ACC112 (cell line): ENCODE results near the gene ZNF3.
A peak's percentile ranks its signal among the peaks of the same experiment; 100 is the strongest.
"Not testable (repeated sequence)": the region's sequence is repeated elsewhere in the genome, so short reads cannot be mapped to it uniquely, and the experiment has no call there.

Experiments
- H2AFZ ChIP-seq: fragments of 200-600 bp; sonication (generic); one replicate; pipeline ENCODE4 v1.6.0; 2017; ENCODE audit warnings: antibody characterized with exemption, low read length; ENCODE audit not compliant: unreplicated experiment
- H3K27ac ChIP-seq: fragments of 200-600 bp; sonication (generic); 2 replicates; pipeline ENCODE4 v1.5.1; 2014; ENCODE audit warnings: low read depth, mild to moderate bottlenecking, antibody characterized with exemption, low read length, moderate library complexity
- H3K27me3 ChIP-seq: fragments of 200-600 bp; sonication (generic); 2 replicates; pipeline ENCODE4 v1.6.1; 2014; ENCODE audit warnings: mild to moderate bottlenecking, antibody characterized with exemption, low read length, moderate library complexity, mixed read lengths; ENCODE audit not compliant: insufficient read depth
- H3K36me3 ChIP-seq: fragments of 200-600 bp; sonication (generic); 2 replicates; pipeline ENCODE4 v1.6.1; 2016; ENCODE audit warnings: mild to moderate bottlenecking, antibody characterized with exemption, low read length, moderate library complexity, mixed read lengths; ENCODE audit not compliant: insufficient read depth
- H3K4me1 ChIP-seq: fragments of 200-600 bp; sonication (generic); one replicate; pipeline ENCODE4 v1.6.1; 2016; ENCODE audit warnings: low read length, mixed read lengths; ENCODE audit not compliant: insufficient read depth, unreplicated experiment, control insufficient read depth
- H3K4me3 ChIP-seq: fragments of 200-600 bp; sonication (generic); 2 replicates; pipeline ENCODE4 v1.5.1; 2014; ENCODE audit warnings: mild to moderate bottlenecking, low read depth, low read length
- H3K79me2 ChIP-seq: fragments of 200-600 bp; sonication (generic); one replicate; pipeline ENCODE4 v1.6.0; 2016; ENCODE audit warnings: low read length; ENCODE audit not compliant: control insufficient read depth, unreplicated experiment, insufficient read depth

The ZNF3 gene

GRCh38 chr7:100081535-100082102 lies at the start of gene ZNF3:
ZNF3 (minus strand) TSS chr7:100081723; CDS start chr7:100077357, 4,366 bp downstream.
- Histone ChIP-seq H2AFZ (peak within 1 kb of the TSS; percentile 39), H3K27ac (peak within 1 kb of the TSS; percentile 18; the same call in 1 of the 2 replicates), H3K4me1 (peaks cover 6% of the 10 kb centered on the region), H3K79me2 (peaks cover 45% of the 10 kb centered on the region), H3K27me3 (no peaks in the 10 kb centered on the region), H3K36me3 (peaks cover 14% of the 10 kb centered on the region), H3K4me3 (peak within 1 kb of the TSS; percentile 96)

- Histone ChIP-seq H2AFZ (no peak overlapping the region), H3K36me3 (no peaks in the 10 kb centered on the region), H3K4me3 (peak overlapping the region; percentile 39; the same call in 1 of the 2 replicates), H3K4me1 (peaks cover 6% of the 10 kb centered on the region), H3K27me3 (no peaks in the 10 kb centered on the region), H3K27ac (no peak overlapping the region), H3K79me2 (peaks cover 5% of the 10 kb centered on the region)
Observed at GRCh38 chr7:100130608-100131453, 49.3 kb upstream of the ZNF3 start.

GRCh38 chr7:100130220-100130607 lies 48.7 kb upstream of the ZNF3 start:
- not testable (repeated sequence) for H2AFZ ChIP-seq, H3K79me2 ChIP-seq, H3K27me3 ChIP-seq, H3K36me3 ChIP-seq, H3K4me3 ChIP-seq, H3K27ac ChIP-seq
- H3K4me1 ChIP-seq: peaks cover 12% of the 10 kb centered on the region

- Histone ChIP-seq H3K4me3 (no peak overlapping the region; the same call in 1 of the 2 replicates), H2AFZ (no peak overlapping the region), H3K4me1 (peaks cover 12% of the 10 kb centered on the region), H3K79me2 (peaks cover 5% of the 10 kb centered on the region), H3K36me3 (no peaks in the 10 kb centered on the region), H3K27me3 (no peaks in the 10 kb centered on the region), H3K27ac (no peak overlapping the region)
Observed at GRCh38 chr7:100128637-100128963, 47.1 kb upstream of the ZNF3 start.

- Histone ChIP-seq H3K4me3 (peak overlapping the region; percentile 85), H3K79me2 (peaks cover 5% of the 10 kb centered on the region), H3K4me1 (peaks cover 12% of the 10 kb centered on the region), H3K36me3 (no peaks in the 10 kb centered on the region), H3K27ac (no peak overlapping the region), H2AFZ (peak overlapping the region; percentile 83), H3K27me3 (no peaks in the 10 kb centered on the region)
Observed at GRCh38 chr7:100127866-100128636, 46.5 kb upstream of the ZNF3 start.

GRCh38 chr7:100126931-100127865 lies 45.7 kb upstream of the ZNF3 start, which contains the start of gene MBLAC1:
MBLAC1 (plus strand) TSS chr7:100126967; CDS start chr7:100127396, 429 bp downstream.
- peaks cover 12% of the 10 kb centered on the region for H3K4me1 ChIP-seq
- no peaks in the 10 kb centered on the region for H3K36me3 ChIP-seq
- no peaks in the 10 kb centered on the region for H3K27me3 ChIP-seq
- peak within 1 kb of the TSS; percentile 85 for H3K4me3 ChIP-seq
- peak within 1 kb of the TSS; percentile 92 for H3K27ac ChIP-seq
- peak within 1 kb of the TSS; percentile 83 for H2AFZ ChIP-seq
- peaks cover 5% of the 10 kb centered on the region for H3K79me2 ChIP-seq

- peaks cover 12% of the 10 kb centered on the region for H3K4me1 ChIP-seq
- no peaks in the 10 kb centered on the region for H3K36me3 ChIP-seq
- H2AFZ ChIP-seq: peak overlapping the region; percentile 64
- H3K79me2 ChIP-seq: peaks cover 5% of the 10 kb centered on the region
- no peaks in the 10 kb centered on the region for H3K27me3 ChIP-seq
- peak overlapping the region; percentile 92 for H3K27ac ChIP-seq
- H3K4me3 ChIP-seq: peak overlapping the region; percentile 85
Observed at GRCh38 chr7:100126239-100126930, 44.9 kb upstream of the ZNF3 start.

- Histone ChIP-seq H2AFZ (no peak overlapping the region), H3K27ac (no peak overlapping the region), H3K79me2 (peaks cover 8% of the 10 kb centered on the region), H3K4me1 (peaks cover 16% of the 10 kb centered on the region), H3K36me3 (no peaks in the 10 kb centered on the region), H3K27me3 (no peaks in the 10 kb centered on the region), H3K4me3 (no peak overlapping the region)
Observed at GRCh38 chr7:100124301-100125230, 43.0 kb upstream of the ZNF3 start.

GRCh38 chr7:100122568-100122967 lies 41.0 kb upstream of the ZNF3 start:
- peaks cover 16% of the 10 kb centered on the region for H3K79me2 ChIP-seq
- H3K36me3 ChIP-seq: no peaks in the 10 kb centered on the region
- peaks cover 12% of the 10 kb centered on the region for H3K4me1 ChIP-seq
- H3K27me3 ChIP-seq: no peaks in the 10 kb centered on the region
- no peak overlapping the region for H3K4me3 ChIP-seq
- no peak overlapping the region for H3K27ac ChIP-seq
- H2AFZ ChIP-seq: no peak overlapping the region
